HG03558 (cell line): ENCODE data around the gene DAZ2.
"Not testable (repeated sequence)": the region's sequence is repeated elsewhere in the genome, so short reads cannot be mapped to it uniquely, and the experiment has no call there.

Experiments used
- ATAC-seq: cut with Tn5 transposase; IDR thresholded peaks from one replicate; pipeline ENCODE4 v1.9.1; 2021; ENCODE audit warnings: moderate number of reproducible peaks; ENCODE audit not compliant: unreplicated experiment; ENCODE audit errors: extremely low read depth

Gene DAZ2

GRCh38 chrY:23219233-23219632 is at the start of gene DAZ2:
TSS of gene DAZ2 (plus strand) at chrY:23219533. CDS start at chrY:23219741, 208 bp downstream.
- not testable (repeated sequence) for ATAC-seq

GRCh38 chrY:23198908-23199307 is 20.4 kb upstream of the DAZ2 start, which contains the start of gene DAZ1:
TSS of gene DAZ1 (minus strand) at chrY:23199008. CDS start at chrY:23198800, 208 bp downstream.
- ATAC-seq, result not testable (repeated sequence)

- not testable (repeated sequence) for ATAC-seq
Measured at GRCh38 chrY:23207455-23207854, 11.9 kb upstream of the DAZ2 start.

- ATAC-seq, result not testable (repeated sequence)
Measured at GRCh38 chrY:23209802-23210495, 9.4 kb upstream of the DAZ2 start.

GRCh38 chrY:23210681-23211080 is 8.7 kb upstream of the DAZ2 start:
- not testable (repeated sequence) for ATAC-seq
